Stimulated activated CD4-positive, alpha-beta T cell treated with anti-CD3 and anti-CD28 coated beads, Interleukin-15, amount 100 ng/mL, for 1 hour (primary cell): ENCODE measurements around the gene OR4X2.
"Not testable (repeated sequence)": the region's sequence is repeated elsewhere in the genome, so short reads cannot be mapped to it uniquely, and the experiment has no call there.

Experiments
- DNase-seq, 2 donors: peaks; one replicate each; pipeline ENCODE4 v3.0.0-alpha.2; 2020; ENCODE audit warnings: low read depth in 1 of 2, low spot score in 1 of 2

The OR4X2 gene, protein sequence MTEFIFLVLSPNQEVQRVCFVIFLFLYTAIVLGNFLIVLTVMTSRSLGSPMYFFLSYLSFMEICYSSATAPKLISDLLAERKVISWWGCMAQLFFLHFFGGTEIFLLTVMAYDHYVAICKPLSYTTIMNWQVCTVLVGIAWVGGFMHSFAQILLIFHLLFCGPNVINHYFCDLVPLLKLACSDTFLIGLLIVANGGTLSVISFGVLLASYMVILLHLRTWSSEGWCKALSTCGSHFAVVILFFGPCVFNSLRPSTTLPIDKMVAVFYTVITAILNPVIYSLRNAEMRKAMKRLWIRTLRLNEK

GRCh38 chr11:48244804-48245203 is at the start of gene OR4X2:
Gene OR4X2, plus strand, starts transcription at chr11:48245104. Its CDS starts 0 bp downstream, at chr11:48245104.
- no peak for DNase-seq

GRCh38 chr11:48207881-48208280 is 37.0 kb upstream of the OR4X2 start:
- no peak for DNase-seq

GRCh38 chr11:48210052-48210451 is 34.9 kb upstream of the OR4X2 start:
- DNase-seq, result no peak

DNA sequence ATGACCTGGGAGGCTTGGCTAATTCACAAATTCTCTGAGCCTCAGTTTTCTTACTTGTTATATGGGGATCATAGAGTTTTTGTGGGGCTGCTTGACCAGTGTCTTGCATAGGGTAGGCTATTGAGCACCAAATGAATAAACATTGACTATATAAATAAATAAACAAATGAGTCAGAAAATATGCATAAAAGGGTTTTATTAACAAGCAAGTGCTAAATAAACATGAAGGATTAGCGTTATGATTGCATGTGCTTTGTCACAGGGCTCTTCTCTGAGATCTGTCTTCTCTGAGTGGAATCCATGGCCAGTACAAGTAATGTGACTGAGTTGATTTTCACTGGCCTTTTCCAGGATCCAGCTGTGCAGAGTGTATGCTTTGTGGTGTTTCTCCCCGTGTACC is 28.4 kb upstream of the OR4X2 start, which contains the start of gene OR4B1:
TSS of gene OR4B1 (plus strand) at position 301 of the 400 bp plus-strand sequence. CDS start at position 301, 0 bp downstream.
- DNase-seq, result no peak

DNA sequence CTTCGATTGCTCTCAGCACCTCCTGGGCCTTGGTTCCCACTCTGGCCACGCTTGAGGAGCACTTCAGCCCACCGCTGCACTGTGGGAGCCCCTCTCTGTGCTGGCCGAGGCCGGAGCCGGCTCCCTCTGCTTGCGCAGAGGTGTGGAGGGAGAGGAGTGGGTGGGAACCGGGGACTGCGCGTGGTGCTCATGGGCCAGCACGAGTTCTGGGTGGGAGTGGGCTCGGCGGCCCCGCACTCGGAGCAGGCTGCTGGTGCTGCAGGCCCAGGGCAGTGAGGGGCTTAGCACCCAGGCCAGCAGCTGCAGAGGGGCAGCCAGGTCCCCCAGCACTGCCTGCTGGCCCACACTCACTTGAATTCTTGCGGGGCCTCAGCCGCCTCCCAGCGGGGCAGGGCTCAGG is 16.1 kb upstream of the OR4X2 start:
- no peak for DNase-seq

DNA sequence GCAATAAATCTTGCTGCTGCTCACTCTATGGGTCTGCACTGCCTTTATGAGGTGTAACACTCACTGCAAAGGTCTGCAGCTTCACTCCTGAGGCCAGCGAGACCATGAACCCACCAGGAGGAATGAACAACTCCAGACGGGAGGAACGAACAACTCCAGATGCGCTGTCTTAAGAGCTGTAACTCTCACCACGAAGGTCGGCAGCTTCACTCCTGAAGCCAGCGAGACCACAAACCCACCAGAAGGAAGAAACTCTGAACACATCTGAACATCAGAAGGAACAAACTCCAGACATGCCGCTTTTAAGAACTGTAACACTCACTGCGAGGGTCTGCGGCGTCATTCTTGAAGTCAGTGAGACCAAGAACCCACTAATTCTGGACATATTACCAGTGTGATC is 14.8 kb upstream of the OR4X2 start:
- DNase-seq, result not testable (repeated sequence)

- DNase-seq, result no peak
Observed at GRCh38 chr11:48237727-48238126, 7.2 kb upstream of the OR4X2 start.

DNA sequence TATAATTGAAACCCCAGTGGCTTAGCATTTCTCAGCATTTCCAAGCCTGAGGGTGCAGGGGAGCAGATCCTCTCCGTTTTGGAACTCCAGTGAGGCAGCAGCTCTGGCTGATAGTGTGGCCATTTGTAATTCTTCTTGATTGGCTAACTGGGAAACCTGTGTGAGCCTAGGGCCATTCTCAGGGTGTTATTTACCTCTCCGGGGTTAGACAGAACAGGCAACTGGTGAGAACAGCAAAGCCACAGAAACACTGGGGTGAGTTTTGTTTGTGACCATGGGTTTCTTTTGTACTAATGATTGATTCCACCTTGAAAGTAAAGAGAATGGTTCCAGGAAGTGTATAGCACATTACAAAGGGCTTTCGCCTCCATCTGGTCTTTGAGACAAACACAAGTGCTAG is 2.4 kb upstream of the OR4X2 start:
- DNase-seq, result no peak

DNA sequence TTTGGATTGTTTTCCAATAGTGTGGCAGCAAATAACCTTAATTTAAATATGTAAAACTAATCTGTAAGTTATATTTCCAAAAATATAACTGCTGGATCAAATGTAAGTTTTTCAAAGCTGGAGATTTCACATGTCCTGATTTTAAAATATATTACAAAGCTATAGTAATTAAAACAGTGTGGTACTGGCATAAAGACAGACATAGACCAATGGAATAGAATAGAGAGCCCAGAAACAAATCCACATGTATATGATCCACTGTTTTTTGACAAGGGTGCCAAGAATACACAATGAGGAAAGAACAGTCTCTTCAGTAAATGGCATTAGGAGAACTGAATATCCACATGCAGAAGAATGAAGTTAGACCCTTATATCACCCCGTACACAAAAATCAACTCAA is 4.0 kb downstream of the OR4X2 start:
- no peak for DNase-seq

GRCh38 chr11:48261600-48261999 is 16.7 kb downstream of the OR4X2 start:
- no peak for DNase-seq

DNA sequence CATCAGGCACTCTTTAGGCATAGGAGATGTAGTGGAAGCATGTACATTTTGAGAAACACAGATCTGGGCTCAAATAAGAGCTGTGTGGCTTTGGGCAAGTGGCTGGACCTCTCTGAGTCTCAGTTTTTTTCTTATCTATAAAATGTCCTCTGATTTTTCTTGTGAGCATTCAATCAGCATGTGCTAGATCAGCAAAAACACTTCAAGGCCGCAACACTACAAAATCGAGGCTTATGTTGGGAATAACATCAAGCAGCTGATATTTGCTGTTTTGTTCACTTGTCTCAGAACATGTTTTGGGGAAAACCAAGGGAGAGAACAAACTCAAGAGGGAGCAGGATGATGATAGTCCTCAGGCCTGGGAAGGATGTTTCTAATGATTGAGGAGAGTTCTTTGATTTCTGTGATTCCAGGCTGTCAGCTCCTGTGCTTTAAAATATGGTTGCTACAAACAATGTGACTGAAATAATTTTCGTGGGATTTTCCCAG is 18.6 kb downstream of the OR4X2 start, which contains the start of gene OR4X1:
TSS of gene OR4X1 (plus strand) at position 439 of the 489 bp plus-strand sequence. CDS start at position 439, 0 bp downstream.
- no peak for DNase-seq

GRCh38 chr11:48270621-48271020 is 25.7 kb downstream of the OR4X2 start:
- DNase-seq, result no peak

DNA sequence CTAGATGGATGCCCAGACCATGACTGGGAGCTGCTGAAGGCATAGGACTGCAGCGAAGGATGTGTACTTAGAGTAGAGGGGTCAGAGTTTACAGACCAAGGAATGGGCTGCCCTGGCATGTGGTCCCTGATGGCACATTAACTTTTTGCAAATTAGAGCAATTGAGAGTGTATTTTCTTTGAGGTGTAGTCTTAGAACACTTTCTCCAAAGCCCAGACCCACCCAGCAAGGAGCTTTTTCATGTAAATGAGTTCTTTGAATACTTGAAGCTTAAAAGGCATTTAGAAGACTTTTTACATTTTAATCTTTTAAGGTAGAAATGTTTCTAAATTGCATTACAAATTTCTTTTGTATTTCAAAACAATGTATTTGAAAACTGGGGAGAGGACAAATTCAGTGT is 27.7 kb downstream of the OR4X2 start:
- no peak for DNase-seq
